B cell (primary cell): Measurements from ENCODE around the gene HES5. TPM values are rescaled to one million over a fixed set of nuclear protein-coding genes. Genes with fewer than 3 reads are reported as not detected.

ENCODE experiments used
- ATAC-seq: fragments of 200-7000 bp; cut with Tn5 transposase; one replicate; pipeline ENCODE4 v1.10.0; 2021; ENCODE audit warnings: low read depth, mild to moderate bottlenecking, moderate number of reproducible peaks, moderate library complexity
- CTCF ChIA-PET: fragments of 350-600 bp; sonication (Branson Sonifier 250); formaldehyde crosslinking; loops from one replicate; lab custom pipeline; 2021; ENCODE audit warnings: antibody characterized with exemption, inconsistent platforms; lab: Charles Lee
- POLR2A ChIA-PET: fragments of 350-600 bp; sonication (Branson Sonifier 250); formaldehyde crosslinking; loops from one replicate; lab custom pipeline; 2021; ENCODE audit warnings: antibody characterized with exemption; lab: Charles Lee
- DNase-seq: peaks from one replicate; pipeline ENCODE4 v3.0.0; 2013
- H2AFZ ChIP-seq: 2 replicates; pipeline ENCODE4 v1.6.1; 2012; ENCODE audit warnings: mild to moderate bottlenecking, low read depth, low read length; ENCODE audit not compliant: insufficient read depth, poor library complexity, severe bottlenecking
- H3K27ac ChIP-seq, 2 donors: 1 replicate in 1 of 2; 2 replicates in 1 of 2; pipeline ENCODE4 v1.5.1; 2012 to 2013; ENCODE audit warnings: low read length in 2 of 2, mild to moderate bottlenecking in 2 of 2, moderate library complexity in 1 of 2
- H3K27me3 ChIP-seq, 4 experiments: fragments of 200-600 bp in 1 of 4; sonication (generic) in 1 of 4; replicated peaks in 1 of 4; 1 replicate in 2 of 4; 2 replicates in 2 of 4; pipeline versions ENCODE4 v1.6.1 to v1.7.0; 2013 to 2016; ENCODE audit warnings: low read length in 3 of 4, mild to moderate bottlenecking in 2 of 4, mixed read lengths in 1 of 4, moderate library complexity in 1 of 4; ENCODE audit not compliant: insufficient read depth in 4 of 4, control insufficient read depth in 3 of 4; ENCODE audit errors: control extremely low read depth in 1 of 4
- H3K36me3 ChIP-seq, 2 experiments: replicated peaks in 1 of 2; 1 replicate in 1 of 2; 2 replicates in 1 of 2; pipeline versions ENCODE4 v1.6.1 to v1.7.1; 2013; ENCODE audit warnings: low read length in 1 of 2; ENCODE audit not compliant: insufficient read depth in 2 of 2, control insufficient read depth in 1 of 2; ENCODE audit errors: control extremely low read depth in 1 of 2, extremely low read depth in 1 of 2
- H3K4me1 ChIP-seq, 2 donors: fragments of 200-600 bp in 1 of 2; sonication (generic) in 1 of 2; 1 replicate in 1 of 2; 2 replicates in 1 of 2; pipeline versions ENCODE4 v1.5.1 to v1.6.1; 2013 to 2017; ENCODE audit warnings: low read length in 2 of 2; ENCODE audit not compliant: control insufficient read depth in 2 of 2, insufficient read depth in 2 of 2
- H3K4me2 ChIP-seq: replicated peaks from 2 replicates; pipeline ENCODE3; 2012; ENCODE audit warnings: mild to moderate bottlenecking, low read depth, low read length; ENCODE audit not compliant: poor library complexity, severe bottlenecking
- H3K4me3 ChIP-seq, 5 experiments: fragments of 200-600 bp in 1 of 5; sonication (generic) in 1 of 5; 1 replicate in 3 of 5; 2 replicates in 2 of 5; pipeline versions ENCODE4 v1.5.1 to v1.7.0; 2011 to 2016; ENCODE audit warnings: low read length in 4 of 5, mild to moderate bottlenecking in 4 of 5, low read depth in 2 of 5, control low read depth in 1 of 5, moderate library complexity in 1 of 5; ENCODE audit not compliant: insufficient read depth in 1 of 5; ENCODE audit errors: control extremely low read depth in 1 of 5, extremely low read depth in 1 of 5
- H3K79me2 ChIP-seq: fragments of 200-600 bp; sonication (generic); one replicate; pipeline ENCODE4 v1.6.0; 2016; ENCODE audit warnings: low read length; ENCODE audit not compliant: control insufficient read depth, insufficient read depth
- H3K9ac ChIP-seq: fragments of 200-600 bp; sonication (generic); 2 replicates; pipeline ENCODE4 v1.6.1; 2017; ENCODE audit warnings: mild to moderate bottlenecking, low read length, moderate library complexity
- H3K9me3 ChIP-seq, 3 donors: one replicate each; pipeline versions ENCODE4 v1.6.1 to v1.7.1; 2013; ENCODE audit warnings: low read length in 2 of 3; ENCODE audit not compliant: control insufficient read depth in 2 of 3, insufficient read depth in 1 of 3; ENCODE audit errors: control extremely low read depth in 1 of 3
- H4K20me1 ChIP-seq: 2 replicates; pipeline ENCODE4 v1.6.0; 2012; ENCODE audit warnings: mild to moderate bottlenecking, low read length; ENCODE audit not compliant: insufficient read depth, control insufficient read depth, poor library complexity, severe bottlenecking
- H3K27ac Mint-ChIP-seq: one replicate; pipeline ENCODE4 v1.8.0; 2021; ENCODE audit warnings: mixed read lengths
- H3K27me3 Mint-ChIP-seq: one replicate; pipeline ENCODE4 v1.8.0; 2021; ENCODE audit warnings: mixed read lengths
- H3K4me1 Mint-ChIP-seq: one replicate; pipeline ENCODE4 v1.8.0; 2021; ENCODE audit warnings: mixed read lengths
- H3K4me3 Mint-ChIP-seq: one replicate; pipeline ENCODE4 v1.8.0; 2021; ENCODE audit warnings: mixed read lengths
- H3K9me3 Mint-ChIP-seq: one replicate; pipeline ENCODE4 v1.8.0; 2022; ENCODE audit warnings: mixed read lengths; ENCODE audit not compliant: insufficient read depth
- CTCF ChIP-seq: fragments of 200-600 bp; IDR thresholded peaks from one replicate; pipeline ENCODE4 v1.8.0; 2022; ENCODE audit warnings: antibody characterized with exemption, mild to moderate bottlenecking
- EZH2 ChIP-seq: IDR thresholded peaks from 2 replicates; pipeline ENCODE4 v1.6.1; 2012; ENCODE audit warnings: borderline replicate concordance, low read depth, mild to moderate bottlenecking, moderate library complexity, low read length; ENCODE audit not compliant: insufficient read depth, poor library complexity, severe bottlenecking
- WGBS: methylation state at CpG from one replicate; pipeline ENCODE4 v1.1.5; 2013; ENCODE audit warnings: missing lambda C conversion rate; ENCODE audit not compliant: insufficient coverage; 5-methylcytosine and 5-hydroxymethylcytosine counted together
- intact Hi-C: fragments of 100-400 bp; cut with micrococcal nuclease; formaldehyde crosslinking; loops from one replicate; pipeline ENCODE4 v1.10.0; 2022
- polyA plus RNA-seq: library from polyadenylated mRNA; depleted of rRNA; stranded (reverse); fragments of >200 nt; gene quantifications from 2 replicates; pipeline ENCODE4 v1.2.3, GENCODE V29; 2012
- total RNA-seq, 2 donors: library from RNA; stranded (reverse); fragments of 120-200 nt in 1 of 2; gene quantifications; 1 replicate in 1 of 2; 2 replicates in 1 of 2; pipeline versions ENCODE4 v1.2.3 to v1.2.4, GENCODE V29; 2013 to 2022

Gene HES5
- total and polyA plus RNA-seq, 2 donors (not counting 1 experiment from before 2014, with no cell fraction given): not detected

- H3K9ac ChIP-seq: peak overlapping the region; percentile 67
- Mint-ChIP-seq H3K4me3 (peak overlapping the region; percentile 92), H3K27ac (peak overlapping the region; percentile 98), H3K4me1 (peaks cover 35% of the 10 kb centered on the region), H3K27me3 (peaks cover 3% of the 10 kb centered on the region), H3K9me3 (no peaks in the 10 kb centered on the region)
- intact Hi-C loops: loop anchor here (1.0 to 5.0 kb wide), 4 partner anchors 49 to 414 kb away; partner anchors contain the start of genes FAAP20, MORN1 and RER1
- 1% methylated on average over 47 of the region's 52 CpGs for WGBS
- H3K9me3 ChIP-seq: no peaks in the 10 kb centered on the region
- peaks cover 7% of the 10 kb centered on the region for H4K20me1 ChIP-seq
- no peaks in the 10 kb centered on the region for H3K36me3 ChIP-seq
- no peaks in the 10 kb centered on the region for H3K79me2 ChIP-seq
- CTCF ChIA-PET: interaction anchor here (0.9 to 4.9 kb wide), 20 partner anchors 8 to 354 kb away, joined by 3 to 55 read pairs (median 5); partner anchors contain the start of genes FAAP20, HES5, PANK4 and PEX10
- DNase-seq: peak; percentile 89
- POLR2A ChIA-PET: interaction anchor here (0.5 to 6.1 kb wide), 21 partner anchors 9 to 352 kb away, joined by 3 to 88 read pairs (median 6); partner anchors contain the start of genes FAAP20, HES5, MORN1 and PANK4
- TF ChIP-seq CTCF: no peak
- no peak for TF ChIP-seq EZH2
- peak; percentile 32 for ATAC-seq
- peaks cover 0 to 10% (median 0%) of the 10 kb centered on the region in 4 experiments for H3K27me3 ChIP-seq
- peaks cover 33 to 47% of the 10 kb centered on the region in 2 donors for H3K4me1 ChIP-seq
- peak overlapping the region; percentile 82 for H3K4me2 ChIP-seq
- H3K4me3 ChIP-seq: peak overlapping the region; percentile 63 to 89 (median 75)
- peak overlapping the region; percentile 99 to 100 for H3K27ac ChIP-seq
- H2AFZ ChIP-seq: peak overlapping the region; percentile 1
Measured at GRCh38 chr1:2546515-2547209, 16.6 kb upstream of the HES5 start.
